Suprapubic skin (tissue), 4 donors: ENCODE results near the gene FAM83G.

Experiments
- EP300 ChIP-seq: sonication (generic); formaldehyde crosslinking; IDR thresholded peaks from one replicate; pipeline ENCODE4 v1.6.1; 2017; ENCODE audit warnings: antibody characterized with exemption
- POLR2A ChIP-seq, 2 donors: fragments of 450-650 bp; IDR thresholded peaks; one replicate each; pipeline ENCODE4 v1.6.1; 2017; ENCODE audit warnings: antibody characterized with exemption in 2 of 2, mild to moderate bottlenecking in 2 of 2, moderate library complexity in 2 of 2
- POLR2AphosphoS5 ChIP-seq, 3 donors: sonication (generic); formaldehyde crosslinking; IDR thresholded peaks; one replicate each; pipeline ENCODE4 v1.6.1; 2017; ENCODE audit warnings: antibody characterized with exemption in 3 of 3
- TF ChIP-seq, protein P1 (sequence below), 2 donors: fragments of 200-600 bp in 1 of 2; fragments of 450-650 bp in 1 of 2; sonication (generic) in 1 of 2; IDR thresholded peaks; one replicate each; pipeline ENCODE4 v1.5.1; 2016 to 2019; ENCODE audit warnings: antibody characterized with exemption in 2 of 2, mild to moderate bottlenecking in 1 of 2, moderate library complexity in 1 of 2

DNA sequence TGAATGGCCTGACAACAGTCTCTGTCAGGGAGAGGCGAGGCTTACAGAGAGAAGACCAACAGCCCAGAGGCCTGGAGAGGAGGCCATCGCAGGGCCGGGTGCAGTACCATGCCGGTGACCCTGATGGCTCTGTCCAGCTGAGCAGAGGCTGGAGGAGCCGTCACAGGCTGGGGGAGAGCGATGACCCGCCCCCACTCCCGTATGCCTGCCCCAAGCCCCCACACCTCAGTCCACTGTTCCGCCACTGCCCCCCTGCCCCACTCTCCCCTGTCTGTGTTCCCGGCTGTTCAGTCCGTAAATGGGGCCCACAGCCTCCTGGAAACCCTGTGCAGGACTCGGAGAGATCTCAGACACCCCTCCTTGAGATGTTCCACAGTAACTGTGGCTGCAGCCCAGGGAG, 12.8 kb upstream of the FAM83G start:
- TF ChIP-seq, protein P1, sequence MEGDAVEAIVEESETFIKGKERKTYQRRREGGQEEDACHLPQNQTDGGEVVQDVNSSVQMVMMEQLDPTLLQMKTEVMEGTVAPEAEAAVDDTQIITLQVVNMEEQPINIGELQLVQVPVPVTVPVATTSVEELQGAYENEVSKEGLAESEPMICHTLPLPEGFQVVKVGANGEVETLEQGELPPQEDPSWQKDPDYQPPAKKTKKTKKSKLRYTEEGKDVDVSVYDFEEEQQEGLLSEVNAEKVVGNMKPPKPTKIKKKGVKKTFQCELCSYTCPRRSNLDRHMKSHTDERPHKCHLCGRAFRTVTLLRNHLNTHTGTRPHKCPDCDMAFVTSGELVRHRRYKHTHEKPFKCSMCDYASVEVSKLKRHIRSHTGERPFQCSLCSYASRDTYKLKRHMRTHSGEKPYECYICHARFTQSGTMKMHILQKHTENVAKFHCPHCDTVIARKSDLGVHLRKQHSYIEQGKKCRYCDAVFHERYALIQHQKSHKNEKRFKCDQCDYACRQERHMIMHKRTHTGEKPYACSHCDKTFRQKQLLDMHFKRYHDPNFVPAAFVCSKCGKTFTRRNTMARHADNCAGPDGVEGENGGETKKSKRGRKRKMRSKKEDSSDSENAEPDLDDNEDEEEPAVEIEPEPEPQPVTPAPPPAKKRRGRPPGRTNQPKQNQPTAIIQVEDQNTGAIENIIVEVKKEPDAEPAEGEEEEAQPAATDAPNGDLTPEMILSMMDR (IDR thresholded peaks at IDR 0.05) = no peak
- TF ChIP-seq POLR2A (IDR thresholded peaks at IDR 0.05) = no peak
- no peak for TF ChIP-seq POLR2AphosphoS5 (IDR thresholded peaks at IDR 0.05)
- no peak for TF ChIP-seq EP300
